HEK293 (cell line): Measurements from ENCODE around the gene CCDC86.

Experiments
- ZBTB1 ChIP-seq: fragments of 450-650 bp; formaldehyde crosslinking; IDR thresholded peaks from 2 replicates; pipeline ENCODE4 v1.5.1; 2016; ENCODE audit warnings: missing biosample characterization, missing genetic modification characterization
- ZBTB8A ChIP-seq: fragments of 450-650 bp; formaldehyde crosslinking; IDR thresholded peaks from 2 replicates; pipeline ENCODE4 v1.5.1; 2016; ENCODE audit warnings: missing biosample characterization, missing genetic modification characterization
- ZNF600 ChIP-seq: fragments of 450-650 bp; formaldehyde crosslinking; IDR thresholded peaks from 2 replicates; pipeline ENCODE4 v1.5.1; 2016; ENCODE audit warnings: missing biosample characterization, missing genetic modification characterization
- TF ChIP-seq, protein P1 (sequence below): fragments of 450-650 bp; formaldehyde crosslinking; IDR thresholded peaks from 2 replicates; pipeline ENCODE4 v1.5.1; 2016; ENCODE audit warnings: missing biosample characterization, missing genetic modification characterization

DNA sequence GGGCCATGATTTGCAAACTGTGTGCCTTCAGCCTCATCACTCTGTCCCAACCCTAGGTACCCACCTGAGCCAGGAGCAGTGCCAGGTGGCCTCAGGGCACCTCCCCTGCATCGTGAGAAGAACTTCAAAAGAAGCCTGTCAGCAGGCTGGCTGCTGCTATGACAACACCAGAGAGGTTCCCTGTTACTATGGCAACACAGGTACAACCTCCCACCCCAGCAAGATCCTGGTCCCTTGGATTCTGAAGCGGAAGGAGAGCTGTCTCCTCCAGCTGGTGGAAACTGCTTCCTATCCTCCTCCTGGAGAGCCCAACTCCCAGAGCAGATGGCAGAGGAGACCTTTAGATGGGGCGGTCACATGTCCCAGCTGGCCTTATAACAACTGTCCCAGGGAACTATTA, 28.4 kb downstream of the CCDC86 start:
- TF ChIP-seq, protein P1, sequence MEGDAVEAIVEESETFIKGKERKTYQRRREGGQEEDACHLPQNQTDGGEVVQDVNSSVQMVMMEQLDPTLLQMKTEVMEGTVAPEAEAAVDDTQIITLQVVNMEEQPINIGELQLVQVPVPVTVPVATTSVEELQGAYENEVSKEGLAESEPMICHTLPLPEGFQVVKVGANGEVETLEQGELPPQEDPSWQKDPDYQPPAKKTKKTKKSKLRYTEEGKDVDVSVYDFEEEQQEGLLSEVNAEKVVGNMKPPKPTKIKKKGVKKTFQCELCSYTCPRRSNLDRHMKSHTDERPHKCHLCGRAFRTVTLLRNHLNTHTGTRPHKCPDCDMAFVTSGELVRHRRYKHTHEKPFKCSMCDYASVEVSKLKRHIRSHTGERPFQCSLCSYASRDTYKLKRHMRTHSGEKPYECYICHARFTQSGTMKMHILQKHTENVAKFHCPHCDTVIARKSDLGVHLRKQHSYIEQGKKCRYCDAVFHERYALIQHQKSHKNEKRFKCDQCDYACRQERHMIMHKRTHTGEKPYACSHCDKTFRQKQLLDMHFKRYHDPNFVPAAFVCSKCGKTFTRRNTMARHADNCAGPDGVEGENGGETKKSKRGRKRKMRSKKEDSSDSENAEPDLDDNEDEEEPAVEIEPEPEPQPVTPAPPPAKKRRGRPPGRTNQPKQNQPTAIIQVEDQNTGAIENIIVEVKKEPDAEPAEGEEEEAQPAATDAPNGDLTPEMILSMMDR (tag by site-specific recombination), result no peak
- no peak for TF ChIP-seq ZBTB1 (tag by site-specific recombination)
- no peak for TF ChIP-seq ZBTB8A (tag by site-specific recombination)
- TF ChIP-seq ZNF600 (tag by site-specific recombination), result no peak
